SK-N-SH (cell line): ENCODE measurements around the gene FAIM2. TPM values are rescaled to one million over a fixed set of nuclear protein-coding genes. Genes with fewer than 3 reads are reported as not detected.

Source experiments
- CTCF ChIA-PET: fragments of 300-600, 350-600 bp; formaldehyde crosslinking; extraction: SDS; loops from one replicate; lab custom pipeline; 2021; lab: Yijun Ruan, JAX
- POLR2A ChIA-PET: fragments of 350-600 bp; sonication (Branson Sonifier 250); formaldehyde crosslinking; extraction: SDS; loops from one replicate; lab custom pipeline; 2020; ENCODE audit warnings: antibody characterized with exemption, inconsistent platforms; lab: Yijun Ruan, JAX
- DNase-seq: peaks from one replicate; pipeline ENCODE4 v3.0.0; 2012
- H2AFZ ChIP-seq: fragments of 200-600 bp; sonication (generic); 2 replicates; pipeline ENCODE4 v1.8.1; 2016; ENCODE audit warnings: antibody characterized with exemption, mild to moderate bottlenecking, low read depth
- H3F3A ChIP-seq: fragments of 200-600 bp; sonication (generic); replicated peaks from 2 replicates; pipeline ENCODE3; 2016; ENCODE audit warnings: antibody characterized with exemption, mild to moderate bottlenecking; ENCODE audit not compliant: insufficient read depth
- H3K27ac ChIP-seq, 2 experiments: fragments of 200-500 bp in 1 of 2; fragments of 200-600 bp in 1 of 2; sonication (Bioruptor generic) in 1 of 2; sonication (generic), shearing (Covaris generic) in 1 of 2; 2 replicates each; pipeline versions ENCODE4 v1.5.1 to v1.6.1; 2014 to 2016; ENCODE audit warnings: low read depth in 2 of 2, inconsistent platforms in 1 of 2, low read length in 1 of 2, mild to moderate bottlenecking in 1 of 2, mixed read lengths in 1 of 2
- H3K27me3 ChIP-seq: fragments of 200-600 bp; sonication (generic), shearing (Covaris generic); 2 replicates; pipeline ENCODE4 v1.6.1; 2016; ENCODE audit warnings: mixed run types; ENCODE audit not compliant: insufficient read depth
- H3K36me3 ChIP-seq, 2 experiments: fragments of 200-500 bp in 1 of 2; fragments of 200-600 bp in 1 of 2; sonication (Bioruptor generic) in 1 of 2; sonication (generic) in 1 of 2; replicated peaks in 1 of 2; 2 replicates each; pipeline versions ENCODE3 to v1.5.1; 2014 to 2016; ENCODE audit warnings: low read length in 1 of 2, mild to moderate bottlenecking in 1 of 2; ENCODE audit not compliant: insufficient read depth in 2 of 2, control insufficient read depth in 1 of 2
- H3K4me1 ChIP-seq, 2 experiments: fragments of 200-500 bp in 1 of 2; fragments of 200-600 bp in 1 of 2; sonication (Bioruptor generic) in 1 of 2; sonication (generic), shearing (Covaris generic) in 1 of 2; 2 replicates each; pipeline versions ENCODE4 v1.5.1 to v1.6.1; 2014 to 2016; ENCODE audit warnings: low read depth in 1 of 2, low read length in 1 of 2, mixed run types in 1 of 2; ENCODE audit not compliant: insufficient read depth in 2 of 2, control insufficient read depth in 1 of 2
- H3K4me2 ChIP-seq: fragments of 200-600 bp; sonication (generic), shearing (Covaris generic); 2 replicates; pipeline ENCODE4 v1.6.1; 2017; ENCODE audit warnings: mixed run types
- H3K4me3 ChIP-seq, 2 experiments: fragments of 200-500 bp in 1 of 2; fragments of 200-600 bp in 1 of 2; sonication (Bioruptor generic) in 1 of 2; sonication (generic), shearing (Covaris generic) in 1 of 2; 2 replicates each; pipeline versions ENCODE4 v1.5.1 to v1.8.1; 2014 to 2016; ENCODE audit warnings: low read depth in 2 of 2, inconsistent platforms in 1 of 2, low read length in 1 of 2, mild to moderate bottlenecking in 1 of 2, mixed read lengths in 1 of 2, moderate library complexity in 1 of 2
- H3K79me2 ChIP-seq: fragments of 200-600 bp; sonication (generic); 2 replicates; pipeline ENCODE4 v1.8.1; 2017; ENCODE audit warnings: mild to moderate bottlenecking; ENCODE audit not compliant: insufficient read depth
- H3K9ac ChIP-seq: fragments of 200-600 bp; sonication (generic); 2 replicates; pipeline ENCODE4 v1.6.1; 2017; ENCODE audit warnings: mixed run types
- H3K9me2 ChIP-seq: fragments of 200-600 bp; sonication (generic); 2 replicates; pipeline ENCODE4 v1.6.1; 2017; ENCODE audit warnings: mixed run types
- H3K9me3 ChIP-seq: fragments of 200-600 bp; sonication (generic); 2 replicates; pipeline ENCODE4 v1.6.1; 2017; ENCODE audit warnings: mixed run types, mild to moderate bottlenecking, moderate library complexity
- H4K20me1 ChIP-seq: fragments of 200-600 bp; sonication (generic); 2 replicates; pipeline ENCODE4 v1.6.1; 2017; ENCODE audit warnings: mild to moderate bottlenecking, mixed run types; ENCODE audit not compliant: insufficient read depth
- FOSL2 ChIP-seq: IDR thresholded peaks from 2 replicates; pipeline ENCODE4 v1.4.0; 2012; ENCODE audit warnings: low read depth, mild to moderate bottlenecking, moderate library complexity, borderline replicate concordance
- FOXM1 ChIP-seq: IDR thresholded peaks from 2 replicates; pipeline ENCODE4 v1.4.0; 2012; ENCODE audit warnings: low read depth, mild to moderate bottlenecking
- GABPA ChIP-seq: IDR thresholded peaks from 2 replicates; pipeline ENCODE4 v1.4.0; 2012; ENCODE audit warnings: low read depth, mild to moderate bottlenecking
- IRF3 ChIP-seq: fragments of 150-350 bp; IDR thresholded peaks from 2 replicates; pipeline ENCODE4 v1.6.1; 2016; ENCODE audit warnings: mild to moderate bottlenecking, low read depth, low read length
- PBX3 ChIP-seq: IDR thresholded peaks from 2 replicates; pipeline ENCODE4; 2012
- RAD21 ChIP-seq: IDR thresholded peaks from 2 replicates; pipeline ENCODE4 v1.6.1; 2012; ENCODE audit warnings: mild to moderate bottlenecking, low read length
- RCOR1 ChIP-seq: fragments of 150-350 bp; IDR thresholded peaks from 2 replicates; pipeline ENCODE4 v1.6.1; 2017; ENCODE audit warnings: antibody characterized with exemption, low read length
- SIN3A ChIP-seq: IDR thresholded peaks from 2 replicates; pipeline ENCODE4 v1.6.1; 2012; ENCODE audit warnings: low read depth, mild to moderate bottlenecking, low read length, moderate library complexity, borderline replicate concordance
- SMC3 ChIP-seq: IDR thresholded peaks from 2 replicates; pipeline ENCODE4 v1.6.1; 2012; ENCODE audit warnings: low read depth, low read length, improper control_type of control experiment
- TAF1 ChIP-seq: IDR thresholded peaks from 2 replicates; pipeline ENCODE4 v1.6.1; 2012; ENCODE audit warnings: low read depth, mild to moderate bottlenecking, low read length, moderate library complexity, borderline replicate concordance
- USF2 ChIP-seq: fragments of 150-350 bp; IDR thresholded peaks from 2 replicates; pipeline ENCODE4 v1.6.1; 2017; ENCODE audit warnings: antibody characterized with exemption, low read length, low read depth, borderline replicate concordance
- ZBTB33 ChIP-seq: IDR thresholded peaks from 2 replicates; pipeline ENCODE4 v1.4.0; 2012; ENCODE audit warnings: low read depth, borderline replicate concordance
- WGBS: methylation state at CpG from one replicate; pipeline ENCODE4 v1.1.6; 2017; ENCODE audit warnings: low lambda C conversion rate; 5-methylcytosine and 5-hydroxymethylcytosine counted together
- polyA plus RNA-seq, 3 experiments: library from polyadenylated mRNA; depleted of rRNA; stranded (reverse); fragments of >200 nt; gene quantifications; 2 replicates each; pipeline ENCODE4 v1.2.3, GENCODE V29; 2012
- TF ChIP-seq, protein P1 (sequence below): IDR thresholded peaks from 2 replicates; pipeline ENCODE4 v1.4.0; 2012; ENCODE audit warnings: low read depth
- TF ChIP-seq, protein P2 (sequence below): fragments of 200-600 bp; sonication (generic); IDR thresholded peaks from 2 replicates; pipeline ENCODE4 v1.6.1; 2017; ENCODE audit warnings: antibody characterized with exemption, mild to moderate bottlenecking, moderate library complexity
- TF ChIP-seq, protein P3 (sequence below): IDR thresholded peaks from 2 replicates; pipeline ENCODE4 v1.4.0; 2012; ENCODE audit warnings: low read depth, borderline replicate concordance

The FAIM2 gene
- polyA plus RNA-seq, 1 of the 3 experiments (the other 2 are of a cell fraction): 11.3 TPM

GRCh38 chr12:49951411-49952240 is 47.9 kb upstream of the FAIM2 start:
- no peak for DNase-seq
- Histone ChIP-seq H2AFZ (no peak overlapping the region), H3F3A (no peaks in the 10 kb centered on the region), H3K4me2 (no peak overlapping the region), H3K79me2 (no peaks in the 10 kb centered on the region), H3K4me1 (peaks cover 0 to 16% of the 10 kb centered on the region in 2 experiments; a peak in 1 of 4 replicates), H3K9me3 (no peaks in the 10 kb centered on the region), H4K20me1 (no peaks in the 10 kb centered on the region), H3K4me3 (no peak overlapping the region), H3K9me2 (no peaks in the 10 kb centered on the region), H3K27ac (no peak overlapping the region), H3K36me3 (no peaks in the 10 kb centered on the region), H3K27me3 (no peaks in the 10 kb centered on the region), H3K9ac (no peak overlapping the region)
- WGBS: 81% methylated on average over 9 of the region's 14 CpGs
- POLR2A ChIA-PET: no interaction called here
- CTCF ChIA-PET: interaction anchor here (1.5 to 2.8 kb wide), 3 partner anchors 16 to 84 kb away, joined by 4 to 14 read pairs (median 6); no protein-coding TSS in a partner anchor
- TF ChIP-seq IRF3 (no peak), USF2 (no peak), ZBTB33 (no peak), SMC3 (no peak), GABPA (no peak), TAF1 (no peak), RCOR1 (no peak), SIN3A (no peak), FOXM1 (no peak), RAD21 (no peak), FOSL2 (no peak), PBX3 (no peak)
- TF ChIP-seq, protein P1, sequence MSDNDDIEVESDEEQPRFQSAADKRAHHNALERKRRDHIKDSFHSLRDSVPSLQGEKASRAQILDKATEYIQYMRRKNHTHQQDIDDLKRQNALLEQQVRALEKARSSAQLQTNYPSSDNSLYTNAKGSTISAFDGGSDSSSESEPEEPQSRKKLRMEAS: no peak
- TF ChIP-seq, protein P2, sequence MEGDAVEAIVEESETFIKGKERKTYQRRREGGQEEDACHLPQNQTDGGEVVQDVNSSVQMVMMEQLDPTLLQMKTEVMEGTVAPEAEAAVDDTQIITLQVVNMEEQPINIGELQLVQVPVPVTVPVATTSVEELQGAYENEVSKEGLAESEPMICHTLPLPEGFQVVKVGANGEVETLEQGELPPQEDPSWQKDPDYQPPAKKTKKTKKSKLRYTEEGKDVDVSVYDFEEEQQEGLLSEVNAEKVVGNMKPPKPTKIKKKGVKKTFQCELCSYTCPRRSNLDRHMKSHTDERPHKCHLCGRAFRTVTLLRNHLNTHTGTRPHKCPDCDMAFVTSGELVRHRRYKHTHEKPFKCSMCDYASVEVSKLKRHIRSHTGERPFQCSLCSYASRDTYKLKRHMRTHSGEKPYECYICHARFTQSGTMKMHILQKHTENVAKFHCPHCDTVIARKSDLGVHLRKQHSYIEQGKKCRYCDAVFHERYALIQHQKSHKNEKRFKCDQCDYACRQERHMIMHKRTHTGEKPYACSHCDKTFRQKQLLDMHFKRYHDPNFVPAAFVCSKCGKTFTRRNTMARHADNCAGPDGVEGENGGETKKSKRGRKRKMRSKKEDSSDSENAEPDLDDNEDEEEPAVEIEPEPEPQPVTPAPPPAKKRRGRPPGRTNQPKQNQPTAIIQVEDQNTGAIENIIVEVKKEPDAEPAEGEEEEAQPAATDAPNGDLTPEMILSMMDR: no peak
- TF ChIP-seq, protein P3, sequence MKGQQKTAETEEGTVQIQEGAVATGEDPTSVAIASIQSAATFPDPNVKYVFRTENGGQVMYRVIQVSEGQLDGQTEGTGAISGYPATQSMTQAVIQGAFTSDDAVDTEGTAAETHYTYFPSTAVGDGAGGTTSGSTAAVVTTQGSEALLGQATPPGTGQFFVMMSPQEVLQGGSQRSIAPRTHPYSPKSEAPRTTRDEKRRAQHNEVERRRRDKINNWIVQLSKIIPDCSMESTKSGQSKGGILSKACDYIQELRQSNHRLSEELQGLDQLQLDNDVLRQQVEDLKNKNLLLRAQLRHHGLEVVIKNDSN: no peak
